Fibroblast of lung (primary cell): Measurements from ENCODE around the gene THSD7A. TPM values are rescaled to one million over a fixed set of nuclear protein-coding genes. Genes with fewer than 3 reads are reported as not detected.

Experiments used
- DNase-seq, 2 donors: peaks; one replicate each; pipeline versions ENCODE4 v3.0.0 to v3.0.0-alpha.2; 2010; ENCODE audit warnings: low read depth in 2 of 2
- H2AFZ ChIP-seq: 2 replicates; pipeline ENCODE4 v1.5.1; 2012; ENCODE audit warnings: low read length, control low read depth, inconsistent platforms
- H3K27ac ChIP-seq: 2 replicates; pipeline ENCODE4 v1.5.1; 2011; ENCODE audit warnings: low read length, control low read depth; ENCODE audit not compliant: insufficient read depth
- H3K27me3 ChIP-seq: 2 replicates; pipeline ENCODE4 v1.5.1; 2011; ENCODE audit warnings: mild to moderate bottlenecking, low read length; ENCODE audit not compliant: control insufficient read depth, insufficient read depth
- H3K36me3 ChIP-seq: 2 replicates; pipeline ENCODE4 v1.5.1; 2011; ENCODE audit warnings: low read length; ENCODE audit not compliant: control insufficient read depth, insufficient read depth
- H3K4me1 ChIP-seq: 2 replicates; pipeline ENCODE4 v1.5.1; 2011; ENCODE audit warnings: low read length; ENCODE audit not compliant: control insufficient read depth, insufficient read depth; ENCODE audit errors: extremely low read depth
- H3K4me2 ChIP-seq: 2 replicates; pipeline ENCODE4 v1.5.1; 2011; ENCODE audit warnings: low read length, control low read depth; ENCODE audit not compliant: insufficient read depth; ENCODE audit errors: extremely low read depth
- H3K4me3 ChIP-seq, 4 experiments: fragments of 200-600 bp in 1 of 4; sonication (generic) in 1 of 4; replicated peaks in 1 of 4; 2 replicates each; pipeline ENCODE4 v1.5.1; 2011 to 2016; ENCODE audit warnings: low read length in 4 of 4, low read depth in 3 of 4, mild to moderate bottlenecking in 3 of 4, control low read depth in 2 of 4, inconsistent platforms in 1 of 4, mixed read lengths in 1 of 4; ENCODE audit not compliant: insufficient read depth in 1 of 4; ENCODE audit errors: control extremely low read depth in 1 of 4
- H3K79me2 ChIP-seq: 2 replicates; pipeline ENCODE4 v1.5.1; 2012; ENCODE audit warnings: mild to moderate bottlenecking, low read length, inconsistent platforms; ENCODE audit not compliant: control insufficient read depth, insufficient read depth
- H3K9ac ChIP-seq: 2 replicates; pipeline ENCODE4 v1.5.1; 2011; ENCODE audit warnings: mild to moderate bottlenecking, low read length, control low read depth; ENCODE audit not compliant: insufficient read depth
- H3K9me3 ChIP-seq: 2 replicates; pipeline ENCODE4 v1.5.1; 2012; ENCODE audit warnings: low read depth, low read length; ENCODE audit not compliant: control insufficient read depth, insufficient read depth
- H4K20me1 ChIP-seq: 2 replicates; pipeline ENCODE4 v1.5.1; 2011; ENCODE audit warnings: low read length; ENCODE audit not compliant: control insufficient read depth, insufficient read depth; ENCODE audit errors: extremely low read depth
- CTCF ChIP-seq, 2 donors: IDR thresholded peaks in 1 of 2; conservative IDR thresholded peaks in 1 of 2; 1 replicate in 1 of 2; 2 replicates in 1 of 2; pipeline ENCODE4 v1.5.1; 2011 to 2012; ENCODE audit warnings: low read length in 2 of 2, control low read depth in 1 of 2, inconsistent platforms in 1 of 2, low read depth in 1 of 2, mild to moderate bottlenecking in 1 of 2
- EZH2 ChIP-seq: IDR thresholded peaks from 2 replicates; pipeline ENCODE4 v1.5.1; 2012; ENCODE audit warnings: low read length, control low read depth, mild to moderate bottlenecking; ENCODE audit errors: missing control alignments
- polyA plus RNA-seq, 2 donors: library from polyadenylated mRNA; depleted of rRNA in 1 of 2; stranded (reverse) in 1 of 2; unstranded in 1 of 2; fragments of >200 nt; gene quantifications; 2 replicates each; pipeline ENCODE4 v1.2.1, GENCODE V29; 2011 to 2012; ENCODE audit warnings: missing spikeins in 1 of 2
- total RNA-seq: library from RNA; depleted of rRNA; stranded (reverse); fragments of >200 nt; gene quantifications from 2 replicates; pipeline ENCODE4 v1.2.1, GENCODE V29; 2014

The THSD7A gene
- total and polyA plus RNA-seq, 2 donors (not counting 1 experiment from before 2014, with no cell fraction given), result 0.02 to 0.83 TPM

GRCh38 chr7:11760372-11760771 is 71.6 kb downstream of the THSD7A start:
- Histone ChIP-seq H4K20me1 (no peaks in the 10 kb centered on the region), H3K9me3 (no peaks in the 10 kb centered on the region), H3K4me3 (no peak overlapping the region), H3K27ac (no peak overlapping the region), H3K36me3 (no peaks in the 10 kb centered on the region), H3K79me2 (no peaks in the 10 kb centered on the region), H3K9ac (no peak overlapping the region), H3K4me1 (no peaks in the 10 kb centered on the region), H2AFZ (no peak overlapping the region), H3K27me3 (no peaks in the 10 kb centered on the region), H3K4me2 (no peak overlapping the region)
- DNase-seq, result peak in 1 of 2 donors; percentile 28
- TF ChIP-seq CTCF (conservative IDR thresholded peaks at IDR 0.05 in 1 of 2, IDR thresholded peaks at IDR 0.05 in 1 of 2; ENCODE audit: low read depth in 1 of 2, low read length in 2 of 2), result no peak
- TF ChIP-seq EZH2, result no peak

- Histone ChIP-seq H3K79me2 (no peaks in the 10 kb centered on the region), H3K4me1 (no peaks in the 10 kb centered on the region), H4K20me1 (no peaks in the 10 kb centered on the region), H3K4me3 (no peak overlapping the region), H3K9me3 (no peaks in the 10 kb centered on the region), H2AFZ (no peak overlapping the region), H3K9ac (no peak overlapping the region), H3K36me3 (no peaks in the 10 kb centered on the region), H3K27ac (no peak overlapping the region), H3K27me3 (no peaks in the 10 kb centered on the region), H3K4me2 (no peak overlapping the region)
- TF ChIP-seq EZH2 (no peak), CTCF (conservative IDR thresholded peaks at IDR 0.05 in 1 of 2, IDR thresholded peaks at IDR 0.05 in 1 of 2; ENCODE audit: low read depth in 1 of 2, low read length in 2 of 2) (no peak)
- DNase-seq, result peak; percentile 11 to 51
Measured at GRCh38 chr7:11758627-11759111, 73.3 kb downstream of the THSD7A start.

- Histone ChIP-seq H3K9me3 (no peaks in the 10 kb centered on the region), H3K4me2 (no peak overlapping the region), H3K36me3 (no peaks in the 10 kb centered on the region), H3K27ac (no peak overlapping the region), H3K9ac (no peak overlapping the region), H3K27me3 (no peaks in the 10 kb centered on the region), H4K20me1 (no peaks in the 10 kb centered on the region), H3K79me2 (no peaks in the 10 kb centered on the region), H3K4me1 (no peaks in the 10 kb centered on the region), H2AFZ (no peak overlapping the region), H3K4me3 (no peak overlapping the region)
- TF ChIP-seq CTCF (conservative IDR thresholded peaks at IDR 0.05 in 1 of 2, IDR thresholded peaks at IDR 0.05 in 1 of 2; ENCODE audit: low read depth in 1 of 2, low read length in 2 of 2) (no peak), EZH2 (no peak)
- DNase-seq, result no peak
Measured at GRCh38 chr7:11757153-11757552, 74.8 kb downstream of the THSD7A start.
